CD14-positive monocyte (primary cell): Measurements from ENCODE around the gene STK11IP. TPM values are rescaled to one million over a fixed set of nuclear protein-coding genes. Genes with fewer than 3 reads are reported as not detected.

Experiments
- DNase-seq, 3 donors: peaks; one replicate each; pipeline ENCODE4 v3.0.0-alpha.2; 2011 to 2022
- H2AFZ ChIP-seq: 2 replicates; pipeline ENCODE4 v1.6.0; 2012; ENCODE audit warnings: mild to moderate bottlenecking, low read depth, low read length, inconsistent platforms; ENCODE audit not compliant: insufficient read depth, poor library complexity, severe bottlenecking
- H3K27ac ChIP-seq, 2 donors: 1 replicate in 1 of 2; 2 replicates in 1 of 2; pipeline ENCODE4 v1.5.1; 2012 to 2013; ENCODE audit warnings: low read length in 2 of 2, control low read depth in 1 of 2, inconsistent platforms in 1 of 2, low read depth in 1 of 2, mild to moderate bottlenecking in 1 of 2
- H3K27me3 ChIP-seq, 2 donors: one replicate each; pipeline versions ENCODE4 v1.6.0 to v1.6.1; 2011 to 2013; ENCODE audit warnings: low read length in 2 of 2; ENCODE audit not compliant: control insufficient read depth in 2 of 2, insufficient read depth in 2 of 2
- H3K36me3 ChIP-seq, 2 donors: replicated peaks in 1 of 2; 1 replicate in 1 of 2; 2 replicates in 1 of 2; pipeline versions ENCODE4 v1.5.1 to v1.6.1; 2012 to 2013; ENCODE audit warnings: low read length in 2 of 2, control low read depth in 1 of 2, inconsistent platforms in 1 of 2, mild to moderate bottlenecking in 1 of 2; ENCODE audit not compliant: insufficient read depth in 2 of 2, control insufficient read depth in 1 of 2
- H3K4me1 ChIP-seq, 2 donors: 1 replicate in 1 of 2; 2 replicates in 1 of 2; pipeline versions ENCODE4 v1.5.1 to v1.6.1; 2012 to 2013; ENCODE audit warnings: low read length in 2 of 2, control low read depth in 1 of 2, inconsistent platforms in 1 of 2, mild to moderate bottlenecking in 1 of 2, moderate library complexity in 1 of 2; ENCODE audit not compliant: insufficient read depth in 2 of 2, control insufficient read depth in 1 of 2
- H3K4me2 ChIP-seq: replicated peaks from 2 replicates; pipeline ENCODE3; 2012; ENCODE audit warnings: low read length, moderate library complexity, mild to moderate bottlenecking; ENCODE audit not compliant: poor library complexity, severe bottlenecking; ENCODE audit errors: extremely low read depth
- H3K4me3 ChIP-seq, 3 experiments: fragments of 200-600 bp in 1 of 3; sonication (generic) in 1 of 3; replicated peaks in 1 of 3; 1 replicate in 2 of 3; 2 replicates in 1 of 3; pipeline ENCODE4 v1.5.1; 2011 to 2013; ENCODE audit warnings: low read length in 3 of 3, mild to moderate bottlenecking in 3 of 3, control low read depth in 2 of 3, low read depth in 2 of 3, inconsistent platforms in 1 of 3, moderate library complexity in 1 of 3
- H3K79me2 ChIP-seq: 2 replicates; pipeline ENCODE4 v1.6.0; 2012; ENCODE audit warnings: mild to moderate bottlenecking, control low read depth, inconsistent platforms, low read length, moderate library complexity; ENCODE audit not compliant: insufficient read depth
- H3K9ac ChIP-seq: 2 replicates; pipeline ENCODE4 v1.6.0; 2017; ENCODE audit warnings: low read length, mild to moderate bottlenecking; ENCODE audit not compliant: insufficient read depth, poor library complexity, severe bottlenecking
- H3K9me3 ChIP-seq, 2 donors: replicated peaks in 1 of 2; 1 replicate in 1 of 2; 2 replicates in 1 of 2; pipeline versions ENCODE4 v1.5.1 to v1.6.1; 2012 to 2013; ENCODE audit warnings: low read length in 2 of 2, control low read depth in 1 of 2; ENCODE audit not compliant: control insufficient read depth in 1 of 2, insufficient read depth in 1 of 2
- H4K20me1 ChIP-seq: 2 replicates; pipeline ENCODE4 v1.6.0; 2012; ENCODE audit warnings: mild to moderate bottlenecking, low read length, control low read depth, moderate library complexity; ENCODE audit not compliant: insufficient read depth
- H3K27ac Mint-ChIP-seq, 7 donors: one replicate each; pipeline ENCODE4 v1.8.0; 2020; ENCODE audit warnings: mild to moderate bottlenecking in 7 of 7, mixed read lengths in 7 of 7, moderate library complexity in 6 of 7, inconsistent platforms in 2 of 7
- H3K27me3 Mint-ChIP-seq, 3 donors: one replicate each; pipeline ENCODE4 v1.8.0; 2021 to 2022; ENCODE audit warnings: low read depth in 3 of 3, mild to moderate bottlenecking in 3 of 3, mixed read lengths in 3 of 3, moderate library complexity in 3 of 3, inconsistent platforms in 1 of 3
- H3K36me3 Mint-ChIP-seq, 2 donors: one replicate each; pipeline ENCODE4 v1.8.0; 2020; ENCODE audit warnings: mixed read lengths in 2 of 2, inconsistent platforms in 1 of 2, mild to moderate bottlenecking in 1 of 2
- H3K4me1 Mint-ChIP-seq: one replicate; pipeline ENCODE4 v1.8.0; 2020; ENCODE audit warnings: mild to moderate bottlenecking, mixed read lengths
- H3K4me3 Mint-ChIP-seq, 2 donors: one replicate each; pipeline ENCODE4 v1.8.0; 2020; ENCODE audit warnings: mild to moderate bottlenecking in 2 of 2, mixed read lengths in 2 of 2, moderate library complexity in 1 of 2
- H3K9me3 Mint-ChIP-seq, 7 donors: one replicate each; pipeline ENCODE4 v1.8.0; 2020 to 2022; ENCODE audit warnings: mixed read lengths in 7 of 7, mild to moderate bottlenecking in 6 of 7, moderate library complexity in 6 of 7, inconsistent platforms in 2 of 7
- WGBS: methylation state at CpG from one replicate; pipeline ENCODE4 v1.1.5; 2013; ENCODE audit warnings: missing lambda C conversion rate; ENCODE audit not compliant: insufficient coverage; 5-methylcytosine and 5-hydroxymethylcytosine counted together
- intact Hi-C, 2 donors: fragments of 100-400 bp; cut with micrococcal nuclease; formaldehyde crosslinking; loops; one replicate each; pipeline versions ENCODE4 v1.15.0 to v1.15.1; 2023
- polyA plus RNA-seq, 3 donors: library from polyadenylated mRNA; depleted of rRNA in 1 of 3; unstranded in 2 of 3; stranded (reverse) in 1 of 3; fragments of 300-500 nt in 2 of 3; fragments of >200 nt in 1 of 3; fragmentation: Illumina TruSeq in 2 of 3; gene quantifications; 1 replicate in 2 of 3; 2 replicates in 1 of 3; pipeline ENCODE4 v1.2.3, GENCODE V29; 2012 to 2021
- TF ChIP-seq, protein P1 (sequence below): fragments of 200-600 bp; IDR thresholded peaks from one replicate; pipeline ENCODE4 v1.8.0; 2022; ENCODE audit warnings: antibody characterized with exemption, mild to moderate bottlenecking

The STK11IP gene
- polyA plus RNA-seq, 3 donors, result 13.0 to 79.1 (median 15.7) TPM

DNA sequence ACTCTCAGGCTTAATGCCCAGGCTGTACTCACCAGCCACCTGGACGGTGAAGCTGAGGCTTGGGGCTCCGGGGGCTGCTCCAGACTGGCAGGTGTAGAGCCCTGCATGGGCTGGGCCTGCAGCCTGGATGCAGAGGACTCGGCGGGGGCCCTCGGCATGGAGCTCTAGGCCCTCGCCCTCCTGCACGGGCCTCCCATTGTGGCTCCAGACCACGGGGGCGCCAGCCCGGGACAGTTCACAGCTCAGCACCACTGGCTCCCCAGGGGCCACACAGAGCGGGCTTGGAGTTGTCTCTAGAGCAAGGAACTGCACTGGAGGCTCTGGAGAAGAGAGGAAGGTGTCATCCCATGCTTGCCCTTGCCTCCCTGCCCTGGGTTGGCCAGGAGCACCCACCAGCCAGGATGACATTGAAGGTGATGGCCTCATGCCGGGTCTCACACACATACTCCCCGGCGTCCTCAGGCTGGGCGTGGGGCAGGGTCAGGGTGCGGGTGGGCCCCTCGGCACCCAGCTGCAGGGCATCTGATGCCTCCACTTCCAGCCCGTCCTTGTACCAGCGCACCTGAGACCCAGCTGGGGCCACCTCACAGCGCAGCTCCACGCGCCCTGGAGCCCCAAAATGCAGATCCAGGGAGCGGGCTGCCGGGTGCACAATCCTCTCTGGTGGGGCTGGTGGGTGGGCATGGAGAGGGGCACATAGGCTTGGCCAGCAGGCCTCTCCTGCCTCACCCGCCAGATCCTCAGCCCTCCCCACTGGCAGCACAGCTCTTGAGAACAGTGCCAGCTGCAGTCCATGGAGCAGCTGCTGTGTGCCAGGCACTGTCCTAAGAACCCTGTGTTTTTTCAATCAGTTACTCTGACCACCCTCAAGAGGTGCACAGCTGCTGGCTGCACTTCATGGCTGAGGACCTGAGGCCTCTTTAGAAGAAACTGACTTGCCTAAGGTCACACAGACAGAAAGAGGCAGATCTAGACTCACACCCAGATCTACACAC, 39.6 kb upstream of the STK11IP start:
- no peak overlapping the region for H3K4me2 ChIP-seq
- H3K27ac ChIP-seq, result no peak overlapping the region
- Mint-ChIP-seq H3K27me3 (peaks cover 10 to 14% (median 12%) of the 10 kb centered on the region in 3 donors), H3K9me3 (peaks cover 0 to 1% (median 0%) of the 10 kb centered on the region in 7 donors), H3K27ac (no peak overlapping the region), H3K4me1 (no peaks in the 10 kb centered on the region), H3K36me3 (no peaks in the 10 kb centered on the region), H3K4me3 (no peak overlapping the region)
- no peak for DNase-seq
- no peak overlapping the region for H3K9ac ChIP-seq
- H3K4me1 ChIP-seq, result peaks cover under 1 to 1% of the 10 kb centered on the region in 2 donors
- H2AFZ ChIP-seq, result no peak overlapping the region
- H3K79me2 ChIP-seq, result no peaks in the 10 kb centered on the region
- H3K27me3 ChIP-seq, result peaks cover 6 to 12% of the 10 kb centered on the region in 2 donors
- TF ChIP-seq, protein P1, sequence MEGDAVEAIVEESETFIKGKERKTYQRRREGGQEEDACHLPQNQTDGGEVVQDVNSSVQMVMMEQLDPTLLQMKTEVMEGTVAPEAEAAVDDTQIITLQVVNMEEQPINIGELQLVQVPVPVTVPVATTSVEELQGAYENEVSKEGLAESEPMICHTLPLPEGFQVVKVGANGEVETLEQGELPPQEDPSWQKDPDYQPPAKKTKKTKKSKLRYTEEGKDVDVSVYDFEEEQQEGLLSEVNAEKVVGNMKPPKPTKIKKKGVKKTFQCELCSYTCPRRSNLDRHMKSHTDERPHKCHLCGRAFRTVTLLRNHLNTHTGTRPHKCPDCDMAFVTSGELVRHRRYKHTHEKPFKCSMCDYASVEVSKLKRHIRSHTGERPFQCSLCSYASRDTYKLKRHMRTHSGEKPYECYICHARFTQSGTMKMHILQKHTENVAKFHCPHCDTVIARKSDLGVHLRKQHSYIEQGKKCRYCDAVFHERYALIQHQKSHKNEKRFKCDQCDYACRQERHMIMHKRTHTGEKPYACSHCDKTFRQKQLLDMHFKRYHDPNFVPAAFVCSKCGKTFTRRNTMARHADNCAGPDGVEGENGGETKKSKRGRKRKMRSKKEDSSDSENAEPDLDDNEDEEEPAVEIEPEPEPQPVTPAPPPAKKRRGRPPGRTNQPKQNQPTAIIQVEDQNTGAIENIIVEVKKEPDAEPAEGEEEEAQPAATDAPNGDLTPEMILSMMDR, result no peak
- no peaks in the 10 kb centered on the region for H3K9me3 ChIP-seq
- intact Hi-C loops, result no loop called here
- no peak overlapping the region for H3K4me3 ChIP-seq
- no peaks in the 10 kb centered on the region for H3K36me3 ChIP-seq
- no peaks in the 10 kb centered on the region for H4K20me1 ChIP-seq
- over 99% methylated on average over 23 of the region's 25 CpGs for WGBS

DNA sequence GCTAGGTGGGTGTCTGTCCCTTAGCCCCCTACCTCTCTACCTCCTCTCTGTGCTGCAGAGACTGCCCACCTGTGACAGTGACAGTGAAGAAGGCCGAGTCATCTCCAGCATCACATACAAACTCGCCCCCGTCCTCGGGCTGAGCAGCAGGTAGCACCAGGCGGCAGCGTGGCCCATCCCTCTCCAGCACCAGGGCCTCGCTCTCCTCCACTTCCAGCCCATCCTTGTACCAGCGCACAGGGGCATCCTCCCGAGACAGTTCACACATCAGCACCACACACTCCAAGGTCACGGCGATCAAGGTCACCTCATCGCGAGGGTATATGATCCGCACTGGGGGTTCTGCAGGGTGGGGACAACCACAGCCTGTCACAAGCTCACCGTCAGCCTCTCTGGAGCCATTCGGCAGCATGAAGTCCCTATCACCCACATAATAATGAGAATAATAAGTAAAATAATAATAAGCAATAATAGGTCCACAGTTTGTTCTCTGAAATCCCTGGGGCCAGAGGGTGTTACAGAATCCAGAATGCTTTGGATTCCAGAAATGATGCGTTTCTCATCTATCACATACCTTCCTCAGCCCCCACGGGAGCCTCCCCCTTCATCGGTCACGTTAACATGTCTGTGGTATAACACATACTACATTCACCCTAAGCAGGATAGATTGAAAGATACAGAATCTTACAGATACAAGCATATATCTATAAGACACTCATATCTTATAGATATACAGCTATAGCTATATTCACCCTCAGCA, 38.3 kb upstream of the STK11IP start:
- intact Hi-C loops, result no loop called here
- 98% methylated on average over 14 of the region's 20 CpGs for WGBS
- Histone ChIP-seq H3K9me3 (no peaks in the 10 kb centered on the region), H4K20me1 (no peaks in the 10 kb centered on the region), H3K9ac (no peak overlapping the region), H3K27me3 (no peaks in the 10 kb centered on the region), H3K4me1 (no peaks in the 10 kb centered on the region), H3K27ac (no peak overlapping the region), H3K4me2 (no peak overlapping the region), H3K36me3 (no peaks in the 10 kb centered on the region), H3K4me3 (no peak overlapping the region), H3K79me2 (no peaks in the 10 kb centered on the region), H2AFZ (no peak overlapping the region)
- no peak overlapping the region for H3K27ac Mint-ChIP-seq
- no peaks in the 10 kb centered on the region for H3K9me3 Mint-ChIP-seq
- H3K4me1 Mint-ChIP-seq, result no peaks in the 10 kb centered on the region
- no peaks in the 10 kb centered on the region for H3K36me3 Mint-ChIP-seq
- peaks cover 0 to 4% (median 1%) of the 10 kb centered on the region in 3 donors for H3K27me3 Mint-ChIP-seq
- H3K4me3 Mint-ChIP-seq, result no peak overlapping the region
- DNase-seq, result no peak
- TF ChIP-seq, protein P1, result no peak
